Heart left ventricle (tissue), 16 donors: ENCODE measurements around the gene SUPT4H1. TPM values are rescaled to one million over a fixed set of nuclear protein-coding genes. Genes with fewer than 3 reads are reported as not detected.
A peak's percentile ranks its signal among the peaks of the same experiment; 100 is the strongest.

Experiments used
- ATAC-seq, 4 donors: fragments of 200-7000 bp; cut with Tn5 transposase; one replicate each; pipeline ENCODE4 v1.9.1; 2020 to 2022; ENCODE audit warnings: moderate library complexity in 4 of 4, mild to moderate bottlenecking in 3 of 4, moderate number of reproducible peaks in 1 of 4
- DNase-seq, 5 donors: peaks; one replicate each; pipeline ENCODE4 v3.0.0-alpha.2; 2020
- H3K27ac ChIP-seq, 12 donors: fragments of 200-600 bp; sonication (generic) in 4 of 12; one replicate each; pipeline versions ENCODE4 v1.5.0 to v1.8.0; 2016 to 2022; ENCODE audit warnings: mild to moderate bottlenecking in 2 of 12
- H3K27me3 ChIP-seq, 9 donors: fragments of 200-600 bp; sonication (generic) in 2 of 9; one replicate each; pipeline versions ENCODE4 v1.5.1 to v1.8.0; 2016 to 2022; ENCODE audit warnings: mild to moderate bottlenecking in 3 of 9
- H3K36me3 ChIP-seq, 9 donors: fragments of 200-600 bp; sonication (generic) in 2 of 9; one replicate each; pipeline versions ENCODE4 v1.5.0 to v1.8.0; 2018 to 2022; ENCODE audit warnings: mild to moderate bottlenecking in 2 of 9
- H3K4me1 ChIP-seq, 12 donors: fragments of 200-600 bp; sonication (generic) in 4 of 12; one replicate each; pipeline versions ENCODE4 v1.5.0 to v1.8.0; 2016 to 2022; ENCODE audit warnings: mild to moderate bottlenecking in 3 of 12
- H3K4me3 ChIP-seq, 12 donors: fragments of 200-600 bp; sonication (generic) in 4 of 12; one replicate each; pipeline versions ENCODE4 v1.5.0 to v1.8.0; 2017 to 2022; ENCODE audit warnings: mild to moderate bottlenecking in 9 of 12, moderate library complexity in 4 of 12
- H3K9me3 ChIP-seq, 12 donors: fragments of 200-600 bp; sonication (generic) in 4 of 12; one replicate each; pipeline versions ENCODE4 v1.5.0 to v1.8.0; 2016 to 2022; ENCODE audit warnings: mild to moderate bottlenecking in 1 of 12
- POLR2A ChIP-seq, 2 donors: fragments of 450-650 bp; IDR thresholded peaks; one replicate each; pipeline ENCODE4 v1.6.1; 2017; ENCODE audit warnings: antibody characterized with exemption in 2 of 2, mild to moderate bottlenecking in 2 of 2, moderate library complexity in 2 of 2
- WGBS, 4 donors: extraction: QIAGEN DNeasy Blood & Tissue Kit in 2 of 4; methylation state at CpG; one replicate each; pipeline versions ENCODE4 v1.1.5 to v1.1.7; 2013 to 2018; 5-methylcytosine and 5-hydroxymethylcytosine counted together
- intact Hi-C, 10 donors: fragments of 100-400 bp; cut with DNase I; formaldehyde crosslinking; loops; one replicate each; pipeline versions ENCODE4 v1.11.1 to v1.14.2; 2022
- polyA plus RNA-seq, 2 donors: library from polyadenylated mRNA; stranded (reverse); fragments of 200-250 nt; gene quantifications; one replicate each; pipeline ENCODE4 v1.2.3, GENCODE V29; 2013
- total RNA-seq, 9 donors: library from RNA; depleted of rRNA in 2 of 9; stranded (reverse); fragments of >200 nt in 2 of 9; fragmentation: NEBNext Ultra II Directional in 3 of 9; extraction: Animal tissue kit (Norgen Biotek cat#: 25700) in 3 of 9; gene quantifications; one replicate each; pipeline versions ENCODE4 v1.1.0 to v1.2.4, GENCODE V29; 2016 to 2023
- TF ChIP-seq, protein P1 (sequence below), 12 donors: fragments of 200-600 bp; sonication (generic) in 4 of 12; IDR thresholded peaks; one replicate each; pipeline versions ENCODE4 v1.5.0 to v1.8.0; 2018 to 2022; ENCODE audit warnings: antibody characterized with exemption in 12 of 12, mild to moderate bottlenecking in 5 of 12
- donor health status: ischemic (EF 13 %, LVEDD 7.1; RV severe dilation, severe dysfunction).
- donor health status: healthy with polysubstance abuse.
- donor health status: DM: no; HTN: yes; CAD: no.
- donor health status: DM: no; HTN: no; CAD: no.
- donor health status: ischemic (EF 25% LVEDD 6.9; RV normal size, moderate dysfunction).
- donor health status: ischemic (EF 25% LVEDD 5.7; RV mildly dilated, moderate dysfunction).
- donor health status: healthy.
- donor health status: DM: yes; HTN: yes; CAD: no.
- donor health status: ischemic (EF 35%, LVEDD 5.7; RV mildly dilated, moderate dysfunction).
- donor health status: nonischemic (EF 11% LVEDD 7.7; RV severe dilation, severe dysfunction).
- donor health status: DM: yes; HTN: yes; CAD: no.
- donor health status: PGD.
- donor health status: ischemic (EF 29% LVEDD 5.4; RV normal size, mild dysfunction).
- donor health status: nonischemic (EF 23%, LVEDD 6.1; RV moderate dilation, normal function).

Gene SUPT4H1
- total and polyA plus RNA-seq, 11 donors, result 44.1 to 92.7 (median 58.0) TPM

- intact Hi-C loops, result loop anchor here in 2 of 10 donors (5.0 kb wide), 2 partner anchors 66 to 166 kb away; partner anchors contain the start of gene RNF43 (in 1 of the 2)
- WGBS, 4 donors, result 57 to 71% (median 59%) methylated on average over 4 of the region's 4 CpGs
Measured at GRCh38 chr17:58351182-58351581, 819 bp downstream of the SUPT4H1 start.

GRCh38 chr17:58348038-58348437 is 4.0 kb downstream of the SUPT4H1 start:
- H3K4me3 ChIP-seq, result no peak overlapping the region
- intact Hi-C loops, result no loop called here
- H3K4me1 ChIP-seq, result peaks cover 0 to 78% (median 12%) of the 10 kb centered on the region in 12 donors
- TF ChIP-seq, protein P1, sequence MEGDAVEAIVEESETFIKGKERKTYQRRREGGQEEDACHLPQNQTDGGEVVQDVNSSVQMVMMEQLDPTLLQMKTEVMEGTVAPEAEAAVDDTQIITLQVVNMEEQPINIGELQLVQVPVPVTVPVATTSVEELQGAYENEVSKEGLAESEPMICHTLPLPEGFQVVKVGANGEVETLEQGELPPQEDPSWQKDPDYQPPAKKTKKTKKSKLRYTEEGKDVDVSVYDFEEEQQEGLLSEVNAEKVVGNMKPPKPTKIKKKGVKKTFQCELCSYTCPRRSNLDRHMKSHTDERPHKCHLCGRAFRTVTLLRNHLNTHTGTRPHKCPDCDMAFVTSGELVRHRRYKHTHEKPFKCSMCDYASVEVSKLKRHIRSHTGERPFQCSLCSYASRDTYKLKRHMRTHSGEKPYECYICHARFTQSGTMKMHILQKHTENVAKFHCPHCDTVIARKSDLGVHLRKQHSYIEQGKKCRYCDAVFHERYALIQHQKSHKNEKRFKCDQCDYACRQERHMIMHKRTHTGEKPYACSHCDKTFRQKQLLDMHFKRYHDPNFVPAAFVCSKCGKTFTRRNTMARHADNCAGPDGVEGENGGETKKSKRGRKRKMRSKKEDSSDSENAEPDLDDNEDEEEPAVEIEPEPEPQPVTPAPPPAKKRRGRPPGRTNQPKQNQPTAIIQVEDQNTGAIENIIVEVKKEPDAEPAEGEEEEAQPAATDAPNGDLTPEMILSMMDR (IDR thresholded peaks at IDR 0.05), result no peak
- no peak for TF ChIP-seq POLR2A (IDR thresholded peaks at IDR 0.05)
- 69 to 100% (median 98%) methylated on average over 1 of the region's 1 CpG for WGBS, 4 donors
- no peak overlapping the region for H3K27ac ChIP-seq
- H3K27me3 ChIP-seq, result no peaks in the 10 kb centered on the region
- H3K36me3 ChIP-seq, result peaks cover 3 to 77% (median 69%) of the 10 kb centered on the region in 9 donors
- H3K9me3 ChIP-seq, result no peaks in the 10 kb centered on the region
- ATAC-seq, result no peak
- no peak for DNase-seq

More at GRCh38 chr17:58351182-58351581, 819 bp downstream of the SUPT4H1 start:
- no peaks in the 10 kb centered on the region for H3K9me3 ChIP-seq
- peak overlapping the region in 3 of 12 donors; percentile 90 to 98 (median 93) for H3K27ac ChIP-seq
- ATAC-seq (no peak), DNase-seq (no peak)
- peaks cover 1 to 50% (median 48%) of the 10 kb centered on the region in 9 donors for H3K36me3 ChIP-seq
- H3K27me3 ChIP-seq, result no peaks in the 10 kb centered on the region
- TF ChIP-seq POLR2A (IDR thresholded peaks at IDR 0.05), result no peak
- TF ChIP-seq, protein P1 (IDR thresholded peaks at IDR 0.05), result no peak
- peak overlapping the region; percentile 70 to 98 (median 88) for H3K4me3 ChIP-seq
- peaks cover 0 to 54% (median 17%) of the 10 kb centered on the region in 12 donors for H3K4me1 ChIP-seq

GRCh38 chr17:58345500-58345899 is 6.5 kb downstream of the SUPT4H1 start:
- peak overlapping the region in 1 of 12 donors; percentile 100 for H3K27ac ChIP-seq
- peak overlapping the region in 1 of 12 donors; percentile 45 for H3K4me3 ChIP-seq
- H3K36me3 ChIP-seq, result peaks cover 3 to 71% (median 63%) of the 10 kb centered on the region in 9 donors
- H3K9me3 ChIP-seq, result no peaks in the 10 kb centered on the region
- no peak for ATAC-seq
- H3K4me1 ChIP-seq, result peaks cover 0 to 85% (median 0%) of the 10 kb centered on the region in 12 donors
- WGBS, 4 donors, result 85 to 97% (median 94%) methylated on average over 4 of the region's 4 CpGs
- TF ChIP-seq POLR2A (IDR thresholded peaks at IDR 0.05), result no peak
- TF ChIP-seq, protein P1 (IDR thresholded peaks at IDR 0.05), result no peak
- intact Hi-C loops, result no loop called here
- no peaks in the 10 kb centered on the region for H3K27me3 ChIP-seq
- DNase-seq, result no peak

GRCh38 chr17:58344791-58345157 is 7.2 kb downstream of the SUPT4H1 start:
- H3K36me3 ChIP-seq, result peaks cover 3 to 64% (median 56%) of the 10 kb centered on the region in 9 donors

More at GRCh38 chr17:58344791-58345157, 7.2 kb downstream of the SUPT4H1 start:
- WGBS, 4 donors, result 58 to 79% (median 67%) methylated on average over 2 of the region's 2 CpGs
- intact Hi-C loops, result no loop called here
- DNase-seq (no peak), ATAC-seq (peak in 2 of 4 donors; percentile 16 to 53)
- Histone ChIP-seq H3K9me3 (no peaks in the 10 kb centered on the region), H3K27ac (peak overlapping the region in 1 of 12 donors; percentile 100), H3K4me3 (peak overlapping the region in 2 of 12 donors; percentile 10 to 45), H3K4me1 (peaks cover 0 to 90% (median 0%) of the 10 kb centered on the region in 12 donors), H3K27me3 (no peaks in the 10 kb centered on the region)
- TF ChIP-seq, protein P1 (IDR thresholded peaks at IDR 0.05), result no peak
- no peak for TF ChIP-seq POLR2A (IDR thresholded peaks at IDR 0.05)
